ENCODE data around the gene SPARCL1. TPM values are rescaled to one million over a fixed set of nuclear protein-coding genes. Genes with fewer than 3 reads are reported as not detected.

SPARCL1 gene, protein sequence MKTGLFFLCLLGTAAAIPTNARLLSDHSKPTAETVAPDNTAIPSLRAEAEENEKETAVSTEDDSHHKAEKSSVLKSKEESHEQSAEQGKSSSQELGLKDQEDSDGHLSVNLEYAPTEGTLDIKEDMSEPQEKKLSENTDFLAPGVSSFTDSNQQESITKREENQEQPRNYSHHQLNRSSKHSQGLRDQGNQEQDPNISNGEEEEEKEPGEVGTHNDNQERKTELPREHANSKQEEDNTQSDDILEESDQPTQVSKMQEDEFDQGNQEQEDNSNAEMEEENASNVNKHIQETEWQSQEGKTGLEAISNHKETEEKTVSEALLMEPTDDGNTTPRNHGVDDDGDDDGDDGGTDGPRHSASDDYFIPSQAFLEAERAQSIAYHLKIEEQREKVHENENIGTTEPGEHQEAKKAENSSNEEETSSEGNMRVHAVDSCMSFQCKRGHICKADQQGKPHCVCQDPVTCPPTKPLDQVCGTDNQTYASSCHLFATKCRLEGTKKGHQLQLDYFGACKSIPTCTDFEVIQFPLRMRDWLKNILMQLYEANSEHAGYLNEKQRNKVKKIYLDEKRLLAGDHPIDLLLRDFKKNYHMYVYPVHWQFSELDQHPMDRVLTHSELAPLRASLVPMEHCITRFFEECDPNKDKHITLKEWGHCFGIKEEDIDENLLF
- not detected in 2 replicates for total RNA-seq (2013; cell fraction: nucleolus; rRNA removed)
- total RNA-seq (2014; rRNA removed) (not detected in 2 replicates), total RNA-seq (2014; rRNA removed; fragmentation: Illumina TruSeq; extraction: Trizol) (not detected in 2 replicates), total RNA-seq (2021) (0.74 and 1.1 TPM in 2 replicates), polyA plus RNA-seq (2011; rRNA removed) (0.07 and 0.10 TPM in 2 replicates), polyA plus RNA-seq (2014; fragmentation: Illumina TruSeq; extraction: Trizol) (not detected in 2 replicates), polyA plus RNA-seq (2014; fragmentation: Nextera tagmentation; extraction: Ambion mirVana) (not detected), polyA plus RNA-seq (2014; rRNA removed) (not detected in 2 replicates), polyA plus RNA-seq (2016; fragmentation: Nextera tagmentation; extraction: Ambion mirVana) (not detected), polyA minus RNA-seq (2011; rRNA and poly(A)+ RNA removed) (not detected in 2 replicates), Bru-seq, nascent RNA (percentile 2 among the genes with signal in this experiment), BruChase-seq, experiment 1, labeled RNA remaining after a 6-hour chase (percentile 2 among the genes with signal in this experiment), BruChase-seq, experiment 2, labeled RNA remaining after a 2-hour chase (not detected)
- not detected for polyA plus RNA-seq (2011; ENCODE audit: low read depth)
- not detected in 2 replicates for polyA plus RNA-seq (2011; cell fraction: cytosol; rRNA removed)
- polyA plus RNA-seq (2011; cell fraction: nucleus; rRNA removed), result 0.07 TPM in 1 of 2 replicates, not detected in the other
- not detected in 2 replicates for polyA plus RNA-seq (2012)
- not detected in 2 replicates for polyA minus RNA-seq (2011; cell fraction: cytosol; rRNA and poly(A)+ RNA removed)
- polyA minus RNA-seq (2011; cell fraction: nucleus; rRNA and poly(A)+ RNA removed), result not detected in 2 replicates
- long read RNA-seq, experiment 1, result 0 reads
- long read RNA-seq, experiment 2, partial matches to known transcripts, result 0 of 2 reads
- long read RNA-seq, experiment 2, other reads (novel, unspliced or antisense), result 2 of 2 reads

GRCh38 chr4:87529187-87529586 lies at the start of gene SPARCL1:
TSS of gene SPARCL1 (minus strand) at chr4:87529376. CDS start at chr4:87499574, 29,802 bp downstream.
- H3K4me3 ChIP-seq, result no peak within 1 kb of the TSS
- POLR2A ChIA-PET, result no interaction called here
- ATAC-seq, result no peak
- CTCF ChIA-PET, result interaction anchor here (1.3 kb wide), 1 partner anchor 31 kb away, joined by 3 read pairs; no protein-coding TSS in a partner anchor
- no peak for FAIRE-seq
- H3K9ac ChIP-seq (ENCODE audit: control insufficient read depth, insufficient read depth, low read length), result no peak within 1 kb of the TSS
- no peaks in the 10 kb centered on the region for H3K27me3 ChIP-seq (replicated peaks in 1 of 2; ENCODE audit: control insufficient read depth in 2 of 2, insufficient read depth in 2 of 2, low read length in 1 of 2)
- intact Hi-C loops (cut with micrococcal nuclease; ENCODE audit: unreplicated experiment), result no loop called here
- H2AFZ ChIP-seq (ENCODE audit: control insufficient read depth, low read depth, low read length), result no peak within 1 kb of the TSS
- BruUV-seq (replicated peaks), result no TSS peak
- RAD21 ChIA-PET (ENCODE audit: unreplicated experiment), result no interaction called here
- WGBS (ENCODE audit: insufficient coverage, insufficient replicate concordance, low lambda C conversion rate, missing lambda C conversion rate), result 12% methylated on average over 4 of the region's 4 CpGs
- peaks cover 2% of the 10 kb centered on the region; the same call in 2 of the 3 replicates for H3K9me3 ChIP-seq (replicated peaks; ENCODE audit: control insufficient read depth, insufficient read depth, low read length)
- H3K4me1 ChIP-seq (ENCODE audit: control insufficient read depth, insufficient read depth, low read length), result no peaks in the 10 kb centered on the region
- in situ Hi-C loops (cut with MboI), result no loop called here
- TF ChIP-seq CREM (IDR thresholded peaks at IDR 0.05; ENCODE audit: low read depth) (no peak), ZNF24 (IDR thresholded peaks at IDR 0.05) (no peak)
- TF ChIP-seq, protein P1, sequence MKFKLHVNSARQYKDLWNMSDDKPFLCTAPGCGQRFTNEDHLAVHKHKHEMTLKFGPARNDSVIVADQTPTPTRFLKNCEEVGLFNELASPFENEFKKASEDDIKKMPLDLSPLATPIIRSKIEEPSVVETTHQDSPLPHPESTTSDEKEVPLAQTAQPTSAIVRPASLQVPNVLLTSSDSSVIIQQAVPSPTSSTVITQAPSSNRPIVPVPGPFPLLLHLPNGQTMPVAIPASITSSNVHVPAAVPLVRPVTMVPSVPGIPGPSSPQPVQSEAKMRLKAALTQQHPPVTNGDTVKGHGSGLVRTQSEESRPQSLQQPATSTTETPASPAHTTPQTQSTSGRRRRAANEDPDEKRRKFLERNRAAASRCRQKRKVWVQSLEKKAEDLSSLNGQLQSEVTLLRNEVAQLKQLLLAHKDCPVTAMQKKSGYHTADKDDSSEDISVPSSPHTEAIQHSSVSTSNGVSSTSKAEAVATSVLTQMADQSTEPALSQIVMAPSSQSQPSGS (IDR thresholded peaks at IDR 0.05; ENCODE audit: low read length), result no peak
- no peak for DNase-seq (ENCODE audit: low read depth, low spot score)
- no peak within 1 kb of the TSS for H3K4me2 ChIP-seq (ENCODE audit: control insufficient read depth, insufficient read depth)
- SMC1A ChIA-PET (ENCODE audit: uncharacterized antibody, unreplicated experiment), result interaction anchor here (1.0 to 1.4 kb wide), 2 partner anchors 9 to 59 kb away, joined by 3 to 4 read pairs; no protein-coding TSS in a partner anchor
- no peaks in the 10 kb centered on the region for H4K20me1 ChIP-seq (ENCODE audit: control insufficient read depth, insufficient read depth)
- H3K36me3 ChIP-seq (ENCODE audit: control insufficient read depth in 2 of 2, insufficient read depth in 2 of 2, low read length in 1 of 2), result no peaks in the 10 kb centered on the region
- H3K27ac ChIP-seq (ENCODE audit: control insufficient read depth, insufficient read depth), result no peak within 1 kb of the TSS
- no peaks in the 10 kb centered on the region for H3K79me2 ChIP-seq (ENCODE audit: control insufficient read depth, insufficient read depth, low read length)

All from GM12878 (cell line).